Inferior parietal cortex (tissue), 1 donor: ENCODE data around the gene GNPDA1.

Experiments
- DNase-seq: peaks from one replicate; pipeline ENCODE4 v3.0.0-alpha.2; 2016; ENCODE audit errors: extremely low spot score

The GNPDA1 gene

DNA sequence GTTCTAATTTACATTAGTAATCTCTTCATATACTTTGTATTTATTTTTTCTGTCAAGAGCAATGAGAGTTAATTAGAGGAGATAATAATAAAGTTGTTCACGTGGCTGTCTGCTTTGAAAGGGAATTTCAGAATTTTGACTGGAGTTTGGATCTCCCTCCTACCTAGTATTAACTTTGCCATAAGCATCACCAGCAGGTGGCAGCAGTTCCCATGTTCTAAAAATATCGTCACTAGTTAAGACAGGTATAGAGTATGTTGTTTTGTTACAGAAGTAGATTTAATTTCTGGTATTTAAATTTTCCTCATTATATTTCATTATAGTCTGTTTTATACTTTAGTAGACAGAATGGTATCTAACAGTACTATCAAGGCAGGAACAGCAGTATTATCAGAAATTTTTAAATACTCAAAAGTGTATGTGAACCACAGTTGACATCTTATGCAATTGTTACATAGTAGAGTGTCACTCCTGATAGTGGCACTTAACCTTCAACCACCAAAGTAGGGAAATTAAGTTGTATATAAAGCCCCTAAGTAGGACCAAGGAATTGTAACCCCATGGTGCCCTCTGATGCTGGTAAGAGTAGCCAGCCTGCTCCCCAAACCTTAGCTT lies 20.4 kb downstream of the GNPDA1 start:
- peak; percentile 93 for DNase-seq

DNA sequence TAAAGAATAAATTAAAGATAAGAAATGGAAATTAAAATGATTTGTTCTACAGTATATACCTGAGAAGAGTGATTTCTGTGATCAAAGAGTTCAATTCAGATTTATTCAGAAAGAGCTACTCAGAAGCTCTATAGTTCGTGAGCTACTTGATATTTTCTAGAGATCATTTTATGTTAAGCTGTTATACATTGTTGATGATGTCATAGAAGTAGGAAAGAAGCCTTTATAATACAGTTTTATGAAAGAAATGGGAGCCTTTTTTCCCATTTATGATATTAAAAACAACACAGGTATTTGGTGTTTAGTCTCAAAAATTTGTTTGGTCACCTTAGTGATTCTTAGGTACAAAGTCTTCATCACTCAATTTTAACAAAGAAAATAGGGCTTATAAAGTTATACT lies 23.1 kb downstream of the GNPDA1 start:
- DNase-seq, result no peak

DNA sequence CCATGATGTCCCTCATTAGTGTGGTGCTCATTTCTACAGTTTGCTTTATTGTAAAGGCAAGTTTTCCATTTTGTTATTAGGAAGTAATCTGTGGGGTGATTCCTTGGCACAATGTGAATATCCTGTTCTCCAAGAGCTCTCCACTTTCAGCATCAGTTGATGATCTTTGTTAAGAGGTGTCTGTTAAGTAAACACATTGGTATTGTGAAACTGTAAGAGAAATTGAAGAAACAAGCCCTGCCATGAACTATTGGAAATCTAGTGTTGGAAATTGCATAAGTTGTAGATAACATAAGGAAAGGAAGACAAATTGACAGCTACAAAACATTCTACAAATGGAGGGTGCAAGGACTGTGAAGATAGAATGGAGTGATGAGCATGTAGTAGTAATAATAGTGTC lies 26.8 kb downstream of the GNPDA1 start:
- DNase-seq, result no peak

DNA sequence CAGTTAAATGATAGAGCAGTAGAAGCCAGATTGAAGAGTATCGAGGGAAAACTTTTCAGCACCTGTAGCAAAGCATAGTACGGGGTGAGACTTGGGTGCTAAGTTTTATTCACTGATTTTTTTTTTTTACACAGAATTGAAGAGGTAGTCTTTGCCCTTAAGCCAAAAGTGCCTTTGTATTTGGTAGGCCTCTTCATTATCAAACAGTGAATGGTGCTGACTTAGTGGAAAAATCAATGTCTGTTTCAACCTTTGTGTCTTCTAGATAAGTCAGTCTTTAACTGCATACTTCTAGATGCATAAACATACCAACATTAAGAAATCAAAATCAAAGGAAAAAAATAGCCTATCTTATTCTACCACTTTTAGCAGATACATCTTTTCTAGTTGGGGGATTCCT lies 30.2 kb downstream of the GNPDA1 start:
- DNase-seq, result no peak

DNA sequence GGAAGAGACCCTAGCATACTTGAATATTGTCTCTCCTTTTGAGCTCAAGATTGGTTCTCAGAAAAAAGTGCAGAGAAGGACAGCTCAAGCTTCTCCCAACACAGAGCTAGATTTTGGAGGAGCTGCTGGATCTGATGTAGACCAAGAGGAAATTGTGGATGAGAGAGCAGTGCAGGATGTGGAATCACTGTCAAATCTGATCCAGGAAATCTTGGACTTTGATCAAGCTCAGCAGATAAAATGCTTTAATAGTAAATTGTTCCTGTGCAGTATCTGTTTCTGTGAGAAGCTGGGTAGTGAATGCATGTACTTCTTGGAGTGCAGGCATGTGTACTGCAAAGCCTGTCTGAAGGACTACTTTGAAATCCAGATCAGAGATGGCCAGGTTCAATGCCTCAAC lies 34.4 kb downstream of the GNPDA1 start:
- no peak for DNase-seq

DNA sequence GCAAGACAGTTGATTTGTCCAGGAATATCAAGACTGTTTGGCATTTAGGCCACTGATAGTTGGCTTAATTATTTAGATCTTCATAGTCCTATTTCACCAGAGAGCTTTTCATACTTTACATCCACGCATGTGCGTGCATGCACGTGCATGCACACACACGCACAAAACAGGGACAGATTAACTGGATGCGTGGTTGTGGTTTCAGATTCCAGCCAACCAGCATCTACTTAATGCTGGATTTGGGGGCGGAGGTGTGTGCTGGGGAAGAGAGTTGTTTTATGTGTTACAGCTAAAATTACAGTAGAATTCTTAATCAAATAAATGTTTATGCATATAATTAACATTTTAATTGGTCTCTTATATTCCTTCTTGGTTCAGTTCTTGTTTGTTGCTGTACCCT lies 36.7 kb downstream of the GNPDA1 start:
- no peak for DNase-seq

DNA sequence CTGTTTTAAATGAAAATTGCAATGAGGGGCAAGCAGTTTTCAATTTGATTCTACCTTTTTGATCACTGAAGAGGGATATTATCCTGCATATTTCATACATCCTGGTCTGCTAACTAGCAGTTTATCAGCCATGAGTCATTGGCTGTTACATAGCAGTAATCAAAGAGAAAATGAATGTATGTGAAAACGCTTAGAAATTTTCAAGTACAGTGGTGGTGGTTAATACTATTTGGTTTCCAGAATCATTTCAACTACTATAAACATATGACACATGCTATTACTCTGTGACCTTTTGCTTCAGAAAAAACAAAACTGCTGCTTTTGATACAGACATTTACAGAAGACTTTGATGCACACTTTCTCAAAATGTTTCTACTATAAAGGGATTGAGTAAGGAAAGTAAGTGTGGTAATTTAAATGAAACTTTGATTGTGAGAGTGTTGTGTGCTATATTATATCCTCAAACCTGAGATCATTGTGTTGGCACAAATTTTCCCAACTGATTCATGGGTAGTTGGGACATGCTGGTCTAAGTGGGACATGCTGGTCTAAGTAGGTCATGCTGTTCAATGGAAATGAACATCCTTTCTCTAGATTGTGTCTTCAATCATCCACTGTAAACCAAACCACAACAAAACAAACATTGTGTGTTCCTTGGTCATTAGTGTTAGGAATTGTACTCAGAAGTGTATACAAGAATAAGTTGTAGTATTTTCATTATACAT lies 38.8 kb downstream of the GNPDA1 start:
- DNase-seq, result no peak

DNA sequence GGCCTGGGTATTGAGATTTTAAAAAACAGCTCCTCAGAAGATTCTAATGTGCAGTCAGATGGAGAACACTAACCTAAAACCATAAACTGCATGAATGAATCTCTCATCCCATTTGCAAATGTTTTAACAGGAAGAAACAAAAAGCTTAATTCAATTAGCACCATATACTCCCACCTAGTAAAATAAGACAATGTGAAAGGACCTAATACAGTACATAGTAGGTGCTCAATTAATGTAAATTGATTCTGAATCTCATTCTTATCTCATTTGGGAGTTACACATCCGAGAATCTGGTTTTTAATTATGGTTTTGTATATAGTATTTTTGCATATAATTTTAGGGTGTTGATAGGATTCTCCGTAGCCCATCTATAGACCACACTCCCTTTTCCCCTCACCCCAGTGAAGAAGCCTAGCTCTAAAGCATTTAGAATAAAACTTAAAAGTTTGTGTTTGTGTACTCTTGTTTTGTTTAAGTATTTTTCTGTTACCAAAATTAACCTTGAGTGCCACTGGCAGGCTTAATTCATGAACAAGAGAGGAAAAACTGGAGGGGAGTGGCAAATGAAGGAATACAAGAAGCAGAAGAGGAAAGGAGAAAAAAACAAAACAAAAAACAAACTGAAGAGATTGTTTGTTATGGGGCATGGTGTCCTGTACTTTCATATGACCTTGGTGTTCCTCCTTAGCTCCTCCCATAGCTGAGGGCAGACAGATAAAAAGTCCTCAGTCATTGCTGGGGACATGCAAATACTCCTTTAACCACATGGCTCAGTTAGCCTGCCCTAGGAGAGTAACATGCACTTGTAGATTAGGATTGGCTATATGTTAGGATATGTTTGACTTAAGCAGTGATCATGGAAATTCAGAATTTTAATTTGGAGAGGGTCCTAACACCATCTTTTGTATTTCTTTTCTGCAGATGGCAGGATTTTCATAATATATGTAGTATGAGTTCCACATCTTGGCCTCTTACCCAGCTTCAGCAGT lies 42.8 kb downstream of the GNPDA1 start:
- peak; percentile 39 for DNase-seq

DNA sequence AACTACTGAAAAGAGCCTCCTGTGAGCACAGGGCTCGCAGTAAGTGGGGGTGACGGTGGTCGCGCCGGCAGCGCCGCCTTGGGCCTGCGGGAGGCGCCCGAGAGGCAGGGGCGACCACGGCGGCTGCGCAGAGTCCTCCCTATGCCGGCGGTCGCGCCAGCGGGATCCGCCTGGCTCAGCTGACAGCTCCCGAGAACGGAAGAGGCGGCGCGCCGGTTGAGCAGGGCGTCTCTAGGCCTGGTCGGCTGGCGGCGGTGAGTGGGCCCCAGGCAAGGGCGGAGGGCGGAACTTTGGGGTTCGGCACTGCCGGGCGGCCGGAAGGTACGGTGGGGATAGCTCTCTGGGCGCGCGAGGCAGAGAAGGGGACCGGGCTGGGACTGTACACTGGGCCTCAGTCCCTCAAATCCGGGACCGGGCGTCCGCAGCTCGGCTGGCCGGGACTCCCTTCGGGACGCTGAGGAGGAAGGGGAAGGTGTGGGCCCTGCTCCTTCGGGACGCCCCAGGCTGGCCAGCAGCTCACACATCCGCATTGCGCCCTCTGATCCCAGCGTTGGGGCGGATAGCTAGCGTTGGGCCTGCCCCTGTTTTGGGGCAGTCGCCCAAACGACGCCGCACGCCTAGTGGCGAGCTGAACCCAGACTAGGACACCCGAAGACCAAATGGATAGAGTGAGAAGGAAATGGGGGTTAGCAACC lies 43.8 kb downstream of the GNPDA1 start, which contains the start of gene RNF14:
Gene RNF14 (plus strand): TSS at position 192 of the 695 bp plus-strand sequence. CDS start 4,484 bp downstream, outside the sequence.
- DNase-seq, result peak; percentile 92

DNA sequence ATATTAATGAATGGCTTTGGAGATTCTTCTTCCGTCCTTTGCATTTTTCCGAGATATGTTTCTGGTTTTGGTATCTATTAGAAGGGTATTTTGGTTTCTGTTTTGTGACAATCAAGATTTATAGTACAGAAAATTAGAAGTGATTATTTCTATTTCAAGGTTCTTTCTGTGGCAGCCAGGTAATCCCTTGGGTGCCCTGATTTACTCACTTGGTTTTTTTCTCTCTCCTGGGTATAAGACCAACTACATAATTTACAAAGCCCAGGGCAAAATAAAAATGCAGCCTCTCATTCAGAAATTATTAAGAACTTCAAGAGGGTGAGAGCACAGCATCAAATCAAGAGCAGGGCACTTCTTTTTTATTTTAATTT lies 45.9 kb downstream of the GNPDA1 start:
- no peak for DNase-seq

DNA sequence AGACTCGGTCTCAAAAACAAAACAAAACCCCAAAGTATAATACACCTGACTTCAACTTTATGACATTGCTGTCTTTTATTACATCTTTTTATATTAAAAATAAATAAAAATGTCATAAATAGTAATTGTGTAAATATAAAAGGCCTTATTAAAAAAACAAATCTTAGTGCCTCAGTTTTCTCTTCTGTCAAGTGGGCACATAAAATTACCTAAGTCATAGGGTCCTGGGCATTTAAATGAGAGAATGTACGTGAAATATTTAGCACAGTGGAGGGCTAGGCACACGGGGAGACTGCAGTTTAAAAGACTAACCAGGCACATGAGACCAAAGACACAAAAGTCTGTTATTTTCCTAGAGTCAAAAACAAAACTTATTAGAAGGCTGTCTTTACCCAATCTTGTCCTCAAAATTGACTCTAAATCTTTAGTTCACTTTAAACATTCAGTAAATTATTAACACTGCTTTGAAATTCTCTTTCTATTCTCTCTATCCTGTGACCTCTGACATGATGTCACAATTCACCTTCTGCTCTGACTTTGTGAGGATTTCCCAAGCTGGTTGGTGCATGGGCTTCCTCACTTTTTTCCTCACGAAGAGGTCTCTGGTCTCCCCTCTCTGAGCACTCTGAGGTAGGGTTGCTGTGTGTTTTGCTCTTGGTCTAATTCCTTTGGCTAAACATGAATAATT lies 46.4 kb downstream of the GNPDA1 start:
- DNase-seq, result no peak

DNA sequence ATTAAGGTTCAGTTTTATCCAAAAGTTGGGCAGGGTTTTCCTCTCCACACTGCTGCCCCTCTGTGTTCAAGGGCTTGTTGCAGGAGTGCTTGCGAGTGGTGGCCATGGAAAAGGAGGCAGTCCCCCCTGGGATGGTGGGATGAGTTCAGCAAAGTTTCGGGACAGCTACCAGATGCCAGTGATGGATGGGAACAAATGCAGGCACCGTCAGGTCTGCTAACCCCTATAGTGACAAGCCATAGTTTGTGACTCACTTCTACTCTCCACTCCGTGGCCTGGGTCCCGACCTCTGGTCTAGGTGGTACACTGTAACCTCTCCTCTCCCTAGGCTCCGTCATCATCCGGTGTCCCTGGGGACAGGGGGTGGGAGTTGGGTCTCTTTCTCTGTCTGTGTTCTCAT lies 47.8 kb downstream of the GNPDA1 start:
- no peak for DNase-seq

DNA sequence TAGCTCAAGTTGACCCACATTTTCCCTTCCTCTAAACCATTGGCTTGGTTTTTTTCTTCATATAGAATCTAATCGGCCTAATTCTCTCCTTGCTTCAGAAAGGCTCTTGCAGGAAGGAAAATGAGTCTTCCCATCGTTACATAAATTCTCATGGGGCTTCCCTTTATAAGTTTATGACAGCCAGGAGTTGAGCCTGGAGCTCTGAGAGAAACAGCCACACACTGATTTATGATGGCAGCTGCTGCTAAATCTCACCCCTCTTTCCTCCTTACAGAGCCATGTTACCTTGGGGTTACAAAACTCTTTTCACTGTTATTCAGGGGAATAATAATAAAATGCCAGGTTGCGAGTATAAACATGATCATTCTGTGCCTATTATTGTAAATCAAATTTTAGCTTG lies 49.1 kb downstream of the GNPDA1 start:
- no peak for DNase-seq

DNA sequence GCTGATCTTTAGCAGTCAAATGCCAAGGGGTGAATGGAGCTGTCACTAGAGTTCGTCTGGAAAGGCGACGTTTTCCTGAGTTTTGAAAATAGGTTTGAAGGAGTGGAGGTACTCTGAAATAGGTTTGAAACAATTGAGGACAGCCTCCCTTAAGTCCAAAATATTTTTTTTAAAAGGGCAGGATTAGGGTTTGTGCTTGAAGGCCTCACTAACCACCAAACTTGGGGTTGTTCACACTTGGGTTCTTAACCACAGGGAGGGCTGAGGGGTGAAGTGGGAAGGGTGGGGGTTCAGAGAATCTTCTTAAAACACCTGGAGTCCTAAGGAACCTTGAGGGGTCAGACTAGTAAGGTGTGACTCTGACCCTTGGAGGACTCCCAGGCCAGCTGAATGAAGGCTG lies 51.4 kb downstream of the GNPDA1 start:
- DNase-seq, result no peak

DNA sequence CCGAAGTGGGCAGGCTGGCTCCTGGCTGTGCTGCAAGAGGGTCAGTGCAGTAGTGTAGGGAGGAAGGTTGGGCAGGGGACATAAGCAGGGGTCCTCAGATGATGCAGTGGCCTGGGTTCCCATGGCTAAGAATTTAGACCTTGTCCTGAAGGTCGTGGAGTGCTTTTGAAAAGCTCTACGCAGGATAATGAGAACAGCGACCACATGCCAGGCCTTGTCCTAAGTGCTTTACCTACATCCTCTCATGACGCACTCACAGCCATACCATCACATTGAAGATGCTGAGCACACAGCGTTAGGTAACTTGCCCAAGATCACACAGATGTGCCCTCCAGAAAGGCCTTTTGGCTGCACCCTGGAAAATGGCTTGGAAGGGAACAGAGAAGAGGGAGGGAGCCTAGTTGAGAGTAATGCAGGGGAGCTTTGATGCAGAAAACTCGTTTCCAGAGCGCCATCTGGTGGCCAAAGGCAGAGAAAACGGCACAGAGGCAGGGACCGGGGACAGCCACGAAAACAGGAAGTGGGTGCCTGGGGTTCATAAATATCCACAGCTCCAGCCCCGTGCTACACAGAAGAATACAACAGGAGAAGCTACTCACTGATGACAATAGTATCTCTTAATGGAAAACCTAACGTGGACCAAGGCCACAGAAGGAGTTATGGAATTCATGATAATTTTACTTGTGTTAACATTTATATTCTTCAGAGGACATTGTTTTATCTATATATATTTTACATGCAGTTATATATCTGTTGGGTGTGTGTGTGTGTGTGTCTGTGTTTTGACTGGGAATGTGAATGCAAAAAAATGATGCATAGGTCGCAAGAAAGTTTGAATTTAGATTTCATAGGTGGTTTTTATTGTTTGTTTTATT lies 52.1 kb downstream of the GNPDA1 start:
- peak; percentile 99 for DNase-seq

DNA sequence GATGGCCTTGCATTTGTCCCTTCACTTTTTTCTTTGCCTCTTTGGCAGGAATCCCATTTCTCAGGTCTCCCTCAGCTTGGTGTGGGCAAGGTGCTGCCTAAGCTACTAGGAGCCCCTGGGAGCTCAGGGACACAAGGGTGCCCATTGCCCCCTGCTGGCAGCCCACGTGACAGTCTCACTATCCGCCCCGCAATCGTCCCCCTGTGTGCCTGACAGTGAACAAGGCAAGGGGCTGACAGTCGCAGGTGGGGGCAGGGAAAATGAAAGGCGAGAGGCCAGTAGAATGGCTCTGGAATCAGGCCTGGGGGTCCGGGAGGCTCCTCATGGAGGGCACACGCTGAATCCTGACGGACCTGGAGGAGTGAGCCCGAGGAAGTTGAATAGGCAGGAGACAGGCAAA lies 52.8 kb downstream of the GNPDA1 start:
- no peak for DNase-seq

DNA sequence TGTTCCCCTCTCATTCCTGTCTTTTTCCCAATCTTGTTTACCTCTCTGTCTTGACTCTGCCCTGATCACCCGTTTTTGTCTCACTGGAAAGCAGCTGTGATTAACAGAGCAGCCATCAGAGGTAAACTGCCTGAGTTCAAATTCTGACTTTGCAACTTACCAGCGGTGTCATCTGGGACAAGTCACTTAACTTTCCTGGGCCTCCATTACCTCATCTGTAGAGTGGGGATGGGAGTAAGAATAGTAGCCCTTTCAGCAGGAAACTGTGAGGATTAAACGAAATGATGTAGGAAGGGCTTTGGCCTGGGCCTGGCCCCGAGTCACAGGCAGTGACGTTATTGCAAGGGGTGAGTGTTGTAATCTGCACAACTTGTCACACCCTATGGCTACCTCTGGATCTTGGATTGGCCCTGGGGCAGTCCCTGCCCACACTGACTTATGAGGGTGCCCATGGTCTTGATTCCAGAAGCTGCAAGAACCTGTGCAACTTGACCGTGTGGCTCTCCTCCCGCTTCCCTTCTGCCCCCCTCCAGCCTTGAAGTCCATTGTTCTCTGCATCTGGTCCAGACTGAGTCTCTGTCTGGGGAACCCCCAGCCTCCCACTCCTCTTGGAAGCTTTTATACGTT lies 54.2 kb downstream of the GNPDA1 start:
- DNase-seq, result no peak

DNA sequence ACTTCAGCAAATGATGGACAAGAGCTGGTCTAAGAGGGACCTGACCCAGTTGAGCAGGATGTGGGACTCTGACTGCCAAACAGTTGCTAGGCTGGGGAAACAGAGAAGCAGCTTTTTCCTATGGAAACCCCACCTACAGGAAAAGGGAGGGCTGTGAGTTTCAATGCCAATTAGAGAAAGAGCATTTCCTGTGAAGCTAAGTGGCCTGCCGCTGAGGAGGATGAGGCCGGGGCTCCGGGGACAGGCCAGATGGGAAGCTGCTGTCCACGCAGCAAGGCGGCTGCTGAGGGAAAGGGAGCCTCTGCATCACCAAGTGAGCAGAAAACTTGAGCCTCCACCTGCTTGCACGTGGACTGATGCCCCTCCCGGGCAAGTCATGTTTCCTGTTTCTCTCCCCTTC lies 54.7 kb downstream of the GNPDA1 start, which contains the start of gene PCDH12:
Gene PCDH12 (minus strand): TSS at position 90 of the 400 bp plus-strand sequence. CDS start 351 bp downstream, outside the sequence.
- no peak for DNase-seq

DNA sequence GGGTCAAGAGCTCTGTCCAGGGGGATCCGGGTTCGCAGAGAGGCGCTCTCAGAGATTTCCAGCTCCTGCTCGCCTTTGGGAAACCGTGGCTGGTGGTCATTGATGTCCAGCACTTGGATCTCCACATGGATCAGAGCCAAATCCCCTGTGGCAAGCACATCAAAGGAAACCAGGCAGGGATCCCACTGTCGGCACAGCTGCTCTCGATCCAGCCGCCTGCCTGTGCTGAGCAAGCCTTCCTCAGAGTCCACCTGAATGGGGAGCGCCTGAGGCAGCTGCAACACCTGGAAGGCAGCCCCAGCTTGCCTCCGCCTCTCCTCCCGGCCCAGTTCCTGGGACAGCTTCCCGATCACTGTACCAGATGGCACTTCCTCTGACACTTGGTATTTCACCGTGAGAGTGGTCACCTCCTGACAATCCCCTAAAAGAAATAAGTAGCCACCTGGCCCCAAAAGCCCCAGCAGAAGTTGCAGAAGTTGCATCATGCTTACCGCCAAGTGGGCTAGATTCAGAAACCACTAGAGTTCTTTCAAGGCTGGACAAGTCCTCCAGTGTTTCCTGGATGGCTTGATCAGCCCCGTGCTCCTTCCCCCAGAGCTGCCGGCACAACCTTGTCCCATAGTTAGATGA lies 55.3 kb downstream of the GNPDA1 start:
- DNase-seq, result no peak
